Ascending aorta (tissue), 2 donors: ENCODE measurements around the gene PTGR1. TPM values are rescaled to one million over a fixed set of nuclear protein-coding genes. Genes with fewer than 3 reads are reported as not detected.

Experiments used
- DNase-seq, 2 donors: peaks; one replicate each; pipeline ENCODE4 v3.0.0-alpha.2; 2019; ENCODE audit warnings: low spot score in 2 of 2
- H3K27ac ChIP-seq, 2 donors: fragments of 200-600 bp; sonication (generic); one replicate each; pipeline ENCODE4 v1.5.1; 2016 to 2017; ENCODE audit warnings: mild to moderate bottlenecking in 1 of 2
- H3K27me3 ChIP-seq: fragments of 200-600 bp; sonication (generic); one replicate; pipeline ENCODE4 v1.5.1; 2017
- H3K36me3 ChIP-seq, 2 donors: fragments of 200-600 bp; sonication (generic); one replicate each; pipeline ENCODE4 v1.5.1; 2016
- H3K4me1 ChIP-seq, 2 donors: fragments of 200-600 bp; sonication (generic); one replicate each; pipeline ENCODE4 v1.5.1; 2016 to 2017; ENCODE audit warnings: mild to moderate bottlenecking in 1 of 2
- H3K4me3 ChIP-seq, 2 donors: fragments of 200-600 bp; sonication (generic); one replicate each; pipeline ENCODE4 v1.5.1; 2016 to 2017; ENCODE audit warnings: mild to moderate bottlenecking in 1 of 2
- H3K9me3 ChIP-seq, 2 donors: fragments of 200-600 bp; sonication (generic); one replicate each; pipeline ENCODE4 v1.5.1; 2016
- intact Hi-C: fragments of 100-400 bp; cut with DNase I; formaldehyde crosslinking; loops from one replicate; pipeline ENCODE4 v1.15.1; 2023
- total RNA-seq: library from RNA; depleted of rRNA; stranded (reverse); fragments of >200 nt; gene quantifications from one replicate; pipeline ENCODE4 v1.1.0, GENCODE V29; 2016
- TF ChIP-seq, protein P1 (sequence below), 3 experiments: fragments of 200-600 bp in 2 of 3; fragments of 450-650 bp in 1 of 3; sonication (generic) in 2 of 3; IDR thresholded peaks; one replicate each; pipeline ENCODE4 v1.5.1; 2016 to 2019; ENCODE audit warnings: antibody characterized with exemption in 3 of 3, mild to moderate bottlenecking in 1 of 3, moderate library complexity in 1 of 3

The PTGR1 gene
- total RNA-seq, 1 donor from 2014 or later: 86.2 TPM

DNA sequence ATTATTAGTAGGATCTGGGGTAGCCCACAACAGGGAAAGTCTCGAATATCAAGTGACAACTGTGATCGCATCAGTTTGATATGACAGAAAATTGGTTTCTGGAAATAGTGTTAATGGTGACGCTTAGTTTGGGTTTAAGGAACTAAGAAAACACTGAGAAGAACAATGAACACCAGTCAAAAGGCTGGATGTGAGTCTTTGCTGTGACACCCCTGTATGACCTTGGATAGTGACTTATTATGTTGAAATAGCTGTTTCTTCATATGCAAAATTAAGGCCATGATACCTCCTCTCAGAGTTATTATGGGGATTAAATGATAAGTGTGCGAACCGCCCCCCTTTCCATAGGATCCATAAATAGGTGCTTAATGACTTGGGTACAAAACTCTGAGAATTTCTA lies 32.6 kb upstream of the PTGR1 start:
- H3K36me3 ChIP-seq: no peaks in the 10 kb centered on the region
- H3K27ac ChIP-seq: no peak overlapping the region
- TF ChIP-seq, protein P1, sequence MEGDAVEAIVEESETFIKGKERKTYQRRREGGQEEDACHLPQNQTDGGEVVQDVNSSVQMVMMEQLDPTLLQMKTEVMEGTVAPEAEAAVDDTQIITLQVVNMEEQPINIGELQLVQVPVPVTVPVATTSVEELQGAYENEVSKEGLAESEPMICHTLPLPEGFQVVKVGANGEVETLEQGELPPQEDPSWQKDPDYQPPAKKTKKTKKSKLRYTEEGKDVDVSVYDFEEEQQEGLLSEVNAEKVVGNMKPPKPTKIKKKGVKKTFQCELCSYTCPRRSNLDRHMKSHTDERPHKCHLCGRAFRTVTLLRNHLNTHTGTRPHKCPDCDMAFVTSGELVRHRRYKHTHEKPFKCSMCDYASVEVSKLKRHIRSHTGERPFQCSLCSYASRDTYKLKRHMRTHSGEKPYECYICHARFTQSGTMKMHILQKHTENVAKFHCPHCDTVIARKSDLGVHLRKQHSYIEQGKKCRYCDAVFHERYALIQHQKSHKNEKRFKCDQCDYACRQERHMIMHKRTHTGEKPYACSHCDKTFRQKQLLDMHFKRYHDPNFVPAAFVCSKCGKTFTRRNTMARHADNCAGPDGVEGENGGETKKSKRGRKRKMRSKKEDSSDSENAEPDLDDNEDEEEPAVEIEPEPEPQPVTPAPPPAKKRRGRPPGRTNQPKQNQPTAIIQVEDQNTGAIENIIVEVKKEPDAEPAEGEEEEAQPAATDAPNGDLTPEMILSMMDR (IDR thresholded peaks at IDR 0.05): no peak
- H3K4me1 ChIP-seq: peaks cover 0 to 13% of the 10 kb centered on the region in 2 donors
- no peak for DNase-seq
- intact Hi-C loops: loop anchor here (10.0 kb wide), 2 partner anchors 263 to 1423 kb away; partner anchors contain the start of genes UGCG and ZFP37
- H3K9me3 ChIP-seq: no peaks in the 10 kb centered on the region
- H3K27me3 ChIP-seq: no peaks in the 10 kb centered on the region
- H3K4me3 ChIP-seq: peak overlapping the region; percentile 92 to 99

DNA sequence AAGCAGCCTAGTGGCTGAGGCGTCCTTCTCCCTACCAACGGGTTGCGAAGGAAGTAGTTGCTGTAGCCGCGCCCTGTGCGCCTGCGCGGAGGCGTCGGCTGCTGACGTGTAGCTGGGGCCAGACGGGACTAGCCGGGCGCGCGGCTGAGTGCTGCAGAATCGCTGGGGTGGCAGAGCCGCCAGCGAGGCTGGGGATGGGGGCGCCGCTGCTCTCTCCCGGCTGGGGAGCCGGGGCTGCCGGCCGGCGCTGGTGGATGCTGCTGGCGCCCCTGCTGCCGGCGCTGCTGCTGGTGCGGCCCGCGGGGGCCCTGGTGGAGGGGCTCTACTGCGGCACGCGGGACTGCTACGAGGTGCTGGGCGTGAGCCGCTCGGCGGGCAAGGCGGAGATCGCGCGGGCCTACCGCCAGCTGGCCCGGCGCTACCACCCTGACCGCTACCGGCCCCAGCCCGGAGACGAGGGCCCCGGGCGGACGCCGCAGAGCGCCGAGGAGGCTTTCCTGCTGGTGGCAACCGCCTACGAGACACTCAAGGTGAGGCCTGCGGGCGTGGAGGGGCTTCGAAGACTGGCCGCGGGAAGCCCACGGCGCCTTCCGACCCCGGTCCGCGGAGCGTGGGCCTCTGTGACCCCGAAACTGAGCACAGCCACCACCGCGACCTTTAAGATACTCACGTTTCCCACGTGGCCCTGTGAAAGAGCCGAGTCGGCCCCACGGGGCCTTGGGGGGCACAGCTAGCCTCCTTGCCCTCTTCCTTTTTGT lies 31.9 kb upstream of the PTGR1 start, which contains the start of gene DNAJC25:
Gene DNAJC25 (plus strand): TSS at position 121 of the 758 bp plus-strand sequence. CDS start 74 bp downstream, at position 195.
- peak; percentile 91 to 98 for DNase-seq
- TF ChIP-seq, protein P1 (IDR thresholded peaks at IDR 0.05): no peak
- Histone ChIP-seq H3K27ac (peak within 1 kb of the TSS; percentile 84 to 92), H3K27me3 (no peaks in the 10 kb centered on the region), H3K4me3 (peak within 1 kb of the TSS; percentile 92 to 99), H3K9me3 (no peaks in the 10 kb centered on the region), H3K4me1 (peaks cover 0 to 13% of the 10 kb centered on the region in 2 donors), H3K36me3 (no peaks in the 10 kb centered on the region)
- intact Hi-C loops: loop anchor here (1.0 to 10.0 kb wide), 3 partner anchors 32 to 1423 kb away; partner anchors contain the start of genes PTGR1, UGCG and ZFP37

DNA sequence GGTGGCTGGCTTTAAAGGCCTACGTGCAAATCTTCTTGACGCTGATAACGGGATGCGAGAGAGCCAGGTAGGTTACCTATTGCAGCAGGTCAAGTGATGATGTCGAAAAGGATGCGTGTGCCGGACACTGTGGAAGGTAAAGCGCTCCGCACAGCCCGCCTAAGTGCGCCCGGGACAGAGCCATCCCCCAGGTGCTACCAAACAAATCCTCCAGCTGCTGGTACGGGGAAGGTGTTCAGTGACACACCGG lies 31.4 kb upstream of the PTGR1 start:
- Histone ChIP-seq H3K27ac (peak overlapping the region; percentile 84 to 92), H3K9me3 (no peaks in the 10 kb centered on the region), H3K27me3 (no peaks in the 10 kb centered on the region), H3K4me3 (peak overlapping the region; percentile 92 to 99), H3K36me3 (no peaks in the 10 kb centered on the region), H3K4me1 (peaks cover 0 to 13% of the 10 kb centered on the region in 2 donors)
- intact Hi-C loops: loop anchor here (1.0 to 10.0 kb wide), 3 partner anchors 32 to 1424 kb away; partner anchors contain the start of genes PTGR1, UGCG and ZFP37
- no peak for DNase-seq
- TF ChIP-seq, protein P1 (IDR thresholded peaks at IDR 0.05): no peak

DNA sequence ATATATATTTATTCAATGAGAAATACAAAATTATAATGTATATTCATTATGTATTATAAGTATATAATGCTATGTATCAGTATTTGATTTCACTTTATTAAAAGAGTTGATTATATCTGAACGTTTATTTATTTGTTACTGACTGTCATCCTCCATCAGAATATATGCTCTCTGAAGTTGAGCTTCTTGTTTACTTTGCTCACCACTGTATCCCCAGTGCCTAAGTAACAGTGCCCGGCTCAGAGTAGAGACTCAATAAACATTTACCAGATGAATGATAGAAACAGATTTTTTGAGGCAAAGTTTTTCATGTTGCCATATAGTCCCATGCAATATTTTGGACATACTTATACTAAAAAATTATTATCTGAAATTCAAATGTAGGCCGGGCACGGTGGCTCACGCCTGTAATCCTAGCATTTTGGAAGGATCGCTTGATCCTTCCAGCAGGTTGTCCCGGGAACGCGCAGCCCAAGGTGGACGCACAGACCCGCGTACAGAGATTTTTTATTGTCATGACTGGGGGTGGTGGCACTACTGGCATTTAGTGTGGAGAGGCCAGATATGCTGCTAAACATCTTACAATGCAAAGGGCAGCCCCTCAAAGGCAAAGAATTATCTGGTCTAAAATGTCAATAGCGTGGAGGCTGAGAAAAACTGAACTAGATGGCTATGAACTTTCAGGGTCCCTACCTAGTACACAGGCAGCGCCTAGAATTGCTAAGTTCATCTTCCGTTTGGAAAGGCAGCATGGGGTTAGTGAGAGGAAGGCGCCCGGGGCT lies 30.9 kb upstream of the PTGR1 start:
- Histone ChIP-seq H3K4me1 (peaks cover 0 to 13% of the 10 kb centered on the region in 2 donors), H3K4me3 (peak overlapping the region; percentile 92 to 99), H3K36me3 (no peaks in the 10 kb centered on the region), H3K27me3 (no peaks in the 10 kb centered on the region), H3K27ac (peak overlapping the region; percentile 84 to 92), H3K9me3 (no peaks in the 10 kb centered on the region)
- no peak for DNase-seq
- TF ChIP-seq, protein P1 (IDR thresholded peaks at IDR 0.05): no peak
- intact Hi-C loops: loop anchor here (10.0 kb wide), 2 partner anchors 264 to 1424 kb away; partner anchors contain the start of genes UGCG and ZFP37

DNA sequence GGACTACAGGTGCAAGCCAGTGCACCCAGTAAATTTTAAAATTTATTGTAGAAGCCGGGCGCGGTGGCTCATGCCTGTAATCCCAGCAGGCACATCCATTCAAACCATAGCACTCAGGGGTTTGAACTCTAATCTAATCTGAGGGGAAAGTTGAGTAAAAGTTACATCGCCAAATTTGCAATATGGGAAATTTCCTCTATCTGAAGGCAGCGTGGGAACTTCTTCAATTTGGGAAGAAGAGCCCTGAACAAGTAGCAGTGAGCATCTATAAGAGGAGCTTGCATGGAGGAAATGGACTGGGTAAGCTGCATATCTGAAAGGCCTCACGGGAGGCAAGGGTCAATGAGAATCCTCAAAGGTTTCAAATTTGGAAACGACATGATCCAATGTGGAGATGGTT lies 29.0 kb upstream of the PTGR1 start:
- no peaks in the 10 kb centered on the region for H3K27me3 ChIP-seq
- no peak for DNase-seq
- H3K4me1 ChIP-seq: peaks cover 0 to 10% of the 10 kb centered on the region in 2 donors
- H3K27ac ChIP-seq: no peak overlapping the region
- H3K9me3 ChIP-seq: no peaks in the 10 kb centered on the region
- intact Hi-C loops: no loop called here
- H3K36me3 ChIP-seq: no peaks in the 10 kb centered on the region
- TF ChIP-seq, protein P1 (IDR thresholded peaks at IDR 0.05): no peak
- no peak overlapping the region for H3K4me3 ChIP-seq
